K562 (cell line): ENCODE data around the gene GALNT9. TPM values are rescaled to one million over a fixed set of nuclear protein-coding genes. Genes with fewer than 3 reads are reported as not detected.

Experiments used
- ATAC-seq: fragments of 200-7000 bp; cut with Tn5 transposase; 3 replicates; pipeline ENCODE4 v1.9.1; 2020; ENCODE audit warnings: moderate library complexity
- BruUV-seq: library from RNA; stranded (reverse); fragments of 400-500 nt; replicated peaks from 2 replicates; lab custom pipeline; 2021; lab: Mats Ljungman, UMichigan
- CTCF ChIA-PET: fragments of 300-600 bp; formaldehyde crosslinking; extraction: SDS; loops from one replicate; lab custom pipeline; 2021; ENCODE audit warnings: low intra/inter-chr PET ratio; lab: Yijun Ruan, JAX
- POLR2A ChIA-PET: fragments of 300-600, 350-650 bp; sonication (Branson Sonifier 250); formaldehyde crosslinking; extraction: SDS; loops from one replicate; lab custom pipeline; 2021; ENCODE audit warnings: antibody characterized with exemption, inconsistent platforms; lab: Yijun Ruan, JAX
- DNase-seq, 4 experiments: peaks; one replicate each; pipeline versions ENCODE4 v3.0.0 to v3.0.0-alpha.2; 2011 to 2018; ENCODE audit warnings: low spot score in 3 of 4, mixed read lengths in 3 of 4; ENCODE audit errors: extremely low read depth in 1 of 4
- FAIRE-seq: peaks from 2 replicates; lab custom pipeline; 2011; peaks lifted over from hg19 to GRCh38; lab: Jason Lieb, UNC
- H2AFZ ChIP-seq: 2 replicates; pipeline ENCODE4 v1.6.0; 2011; ENCODE audit warnings: low read depth, low read length, control low read depth, inconsistent platforms
- H3K27ac ChIP-seq: fragments of 200-600 bp; 3 replicates; pipeline ENCODE4 v1.8.0; 2011; ENCODE audit warnings: low read depth, mild to moderate bottlenecking, control low read depth, inconsistent platforms, low read length, moderate library complexity, mixed read lengths; ENCODE audit errors: extremely low read depth
- H3K27me3 ChIP-seq, 2 experiments: fragments of 300-600 bp in 1 of 2; 2 replicates in 1 of 2; 3 replicates in 1 of 2; pipeline versions ENCODE4 v1.6.0 to v1.8.0; 2011; ENCODE audit warnings: inconsistent platforms in 2 of 2, low read length in 2 of 2, mild to moderate bottlenecking in 1 of 2, mixed read lengths in 1 of 2, moderate library complexity in 1 of 2; ENCODE audit not compliant: control insufficient read depth in 2 of 2, insufficient read depth in 2 of 2
- H3K36me3 ChIP-seq: fragments of 300-600 bp; 3 replicates; pipeline ENCODE4 v1.8.0; 2011; ENCODE audit warnings: mild to moderate bottlenecking, low read length, inconsistent platforms; ENCODE audit not compliant: control insufficient read depth, insufficient read depth
- H3K4me1 ChIP-seq, 2 experiments: fragments of 200-600 bp in 1 of 2; replicated peaks in 1 of 2; 2 replicates in 1 of 2; 3 replicates in 1 of 2; pipeline versions ENCODE4 v1.5.1 to v1.8.0; 2011; ENCODE audit warnings: inconsistent platforms in 2 of 2, low read length in 2 of 2, mild to moderate bottlenecking in 1 of 2, mixed read lengths in 1 of 2, moderate library complexity in 1 of 2; ENCODE audit not compliant: control insufficient read depth in 2 of 2, insufficient read depth in 2 of 2
- H3K4me2 ChIP-seq: 2 replicates; pipeline ENCODE4 v1.6.1; 2011; ENCODE audit warnings: low read length, control low read depth, inconsistent platforms, mixed read lengths; ENCODE audit not compliant: insufficient read depth
- H3K4me3 ChIP-seq: fragments of 200-600 bp; sonication (generic), shearing (Covaris generic); 2 replicates; pipeline ENCODE4 v1.5.1; 2016; ENCODE audit warnings: control low read depth, inconsistent platforms
- H3K79me2 ChIP-seq: fragments of 200-600 bp; 3 replicates; pipeline ENCODE4 v1.8.0; 2011; ENCODE audit warnings: low read length, inconsistent platforms; ENCODE audit not compliant: control insufficient read depth, insufficient read depth
- H3K9ac ChIP-seq, 2 experiments: 2 replicates each; pipeline versions ENCODE4 v1.6.0 to v1.6.1; 2011; ENCODE audit warnings: low read depth in 2 of 2, low read length in 2 of 2, control low read depth in 1 of 2, inconsistent platforms in 1 of 2, mild to moderate bottlenecking in 1 of 2, mixed read lengths in 1 of 2; ENCODE audit not compliant: insufficient read depth in 1 of 2
- H3K9me1 ChIP-seq: one replicate; pipeline ENCODE4 v1.6.0; 2011; ENCODE audit warnings: inconsistent platforms, mild to moderate bottlenecking, low read length, moderate library complexity; ENCODE audit not compliant: control insufficient read depth, insufficient read depth
- H3K9me3 ChIP-seq: replicated peaks from 2 replicates; pipeline ENCODE4 v1.5.1; 2011; ENCODE audit warnings: low read depth, low read length, inconsistent platforms; ENCODE audit not compliant: control insufficient read depth, insufficient read depth
- H4K20me1 ChIP-seq: replicated peaks from 2 replicates; pipeline ENCODE4 v1.6.1; 2011; ENCODE audit warnings: low read length, inconsistent platforms, mixed read lengths; ENCODE audit not compliant: control insufficient read depth, insufficient read depth
- ESRRB ChIP-seq: fragments of 250-450 bp; sonication (Bioruptor Pico); IDR thresholded peaks from 2 replicates; pipeline ENCODE4 v1.5.0; 2020; ENCODE audit warnings: mild to moderate bottlenecking, moderate library complexity, borderline replicate concordance
- NR1H2 ChIP-seq: sonication (generic); formaldehyde crosslinking; IDR thresholded peaks from 2 replicates; pipeline ENCODE4 v1.4.0; 2020; ENCODE audit warnings: mild to moderate bottlenecking, missing genetic modification reagents
- NR2C1 ChIP-seq, 2 experiments: fragments of 450-650 bp; IDR thresholded peaks; 2 replicates each; pipeline ENCODE4 v1.6.1; 2017; ENCODE audit warnings: mild to moderate bottlenecking in 2 of 2, antibody characterized with exemption in 1 of 2, inconsistent platforms in 1 of 2, missing compliant biosample characterization in 1 of 2, missing genetic modification characterization in 1 of 2
- XRCC5 ChIP-seq: fragments of 200-400 bp; formaldehyde crosslinking; IDR thresholded peaks from 2 replicates; pipeline ENCODE4 v1.6.1; 2017; ENCODE audit warnings: low read depth, mild to moderate bottlenecking, low read length
- ZKSCAN1 ChIP-seq: fragments of 150-350 bp; IDR thresholded peaks from 2 replicates; pipeline ENCODE4 v1.6.1; 2016; ENCODE audit warnings: low read depth, low read length
- WGBS: fragments of 100-300 bp; shearing (Covaris generic); methylation state at CpG from one replicate; pipeline ENCODE4 v1.1.6; 2016; ENCODE audit warnings: low coverage, mixed read lengths; ENCODE audit not compliant: insufficient coverage; ENCODE audit errors: missing lambda C conversion rate; 5-methylcytosine and 5-hydroxymethylcytosine counted together
- in situ Hi-C: fragments of 300-500 bp; cut with MboI; formaldehyde crosslinking; loops from 4 replicates; pipeline ENCODE4 v1.15.0; 2018; ENCODE audit warnings: inconsistent platforms, mixed read lengths
- intact Hi-C: fragments of 100-400 bp; cut with micrococcal nuclease; formaldehyde crosslinking; loops from 2 replicates; pipeline ENCODE4 v1.14.2; 2022
- polyA plus RNA-seq, 8 experiments: library from polyadenylated mRNA; depleted of rRNA in 4 of 8; stranded (reverse) in 5 of 8; unstranded in 3 of 8; fragments of >200 nt; fragmentation: Nextera tagmentation in 2 of 8; fragmentation: Illumina TruSeq in 1 of 8; extraction: Ambion mirVana in 2 of 8; extraction: Trizol in 1 of 8; gene quantifications; 2 replicates each; pipeline versions ENCODE4 v1.2.1 to v1.2.3, GENCODE V29; 2011 to 2014; ENCODE audit warnings: inconsistent platforms in 1 of 8, missing spikeins in 1 of 8
- total RNA-seq, 7 experiments: library from RNA; depleted of rRNA in 6 of 7; stranded (reverse); fragments of >200 nt in 6 of 7; fragmentation: Illumina TruSeq in 2 of 7; extraction: Trizol in 2 of 7; gene quantifications; 2 replicates each; pipeline versions ENCODE4 v1.2.1 to v1.2.3, GENCODE V29; 2011 to 2021; ENCODE audit warnings: low replicate concordance in 1 of 7
- TF ChIP-seq, protein P1 (sequence below): sonication (generic); formaldehyde crosslinking; IDR thresholded peaks from 2 replicates; pipeline ENCODE4 v1.8.1; 2023; ENCODE audit warnings: mild to moderate bottlenecking, missing genetic modification reagents, moderate library complexity
- TF ChIP-seq, protein P2 (sequence below): fragments of 450-650 bp; formaldehyde crosslinking; conservative IDR thresholded peaks from 2 replicates; pipeline ENCODE4 v1.4.0; 2022; ENCODE audit warnings: mild to moderate bottlenecking, missing genetic modification characterization

Gene GALNT9
- total and polyA plus RNA-seq, 9 of the 15 experiments (the other 6 are each of a cell fraction or from before 2014, with no cell fraction given): not detected

DNA sequence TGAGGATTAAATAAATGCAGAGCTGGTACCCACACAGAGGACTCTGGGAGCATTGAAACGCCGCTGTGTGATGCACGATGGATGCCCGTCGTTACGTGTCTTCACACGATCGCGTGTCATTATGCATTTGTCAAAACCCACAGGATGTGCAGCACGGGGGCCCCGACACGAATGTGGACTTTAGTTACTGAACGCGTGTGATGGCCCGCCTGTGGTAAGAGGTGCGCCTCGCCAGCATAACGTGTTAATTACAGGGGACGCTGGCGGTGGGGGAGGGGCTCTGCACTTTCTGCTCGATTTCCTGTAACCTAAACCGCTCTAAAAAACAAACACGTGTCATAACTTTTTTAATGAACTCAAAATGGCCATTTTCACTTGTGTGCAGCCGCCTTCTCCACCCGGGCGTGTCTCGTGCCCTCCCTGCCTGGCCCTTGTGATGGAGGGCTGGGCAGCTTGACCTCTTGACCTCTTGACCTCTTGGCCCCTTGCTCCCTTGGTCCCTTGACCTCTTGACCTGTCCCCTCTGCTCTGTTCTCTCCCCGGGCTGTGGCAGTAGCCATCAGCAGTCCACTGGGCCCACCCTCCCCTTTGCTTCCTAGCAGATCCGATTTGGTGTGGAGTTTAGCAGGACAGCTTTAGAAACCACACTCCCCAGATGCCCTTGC is 33.7 kb upstream of the GALNT9 start:
- H3K4me3 ChIP-seq: no peak overlapping the region
- POLR2A ChIA-PET: interaction anchor here (0.6 kb wide), 1 partner anchor 164 kb away, joined by 4 read pairs; no protein-coding TSS in a partner anchor
- FAIRE-seq: no peak
- H3K4me2 ChIP-seq: no peak overlapping the region
- H4K20me1 ChIP-seq: no peaks in the 10 kb centered on the region
- DNase-seq: no peak
- no peak overlapping the region for H3K27ac ChIP-seq
- CTCF ChIA-PET: no interaction called here
- in situ Hi-C loops: no loop called here
- BruUV-seq: no TSS peak
- H3K9me3 ChIP-seq: no peaks in the 10 kb centered on the region
- peaks cover 0 to 3% of the 10 kb centered on the region in 2 experiments; a peak in 1 of 5 replicates for H3K4me1 ChIP-seq
- no peak overlapping the region for H2AFZ ChIP-seq
- H3K9ac ChIP-seq: no peak overlapping the region
- peaks cover 0 to 44% of the 10 kb centered on the region in 2 experiments; a peak in 2 of 5 replicates for H3K27me3 ChIP-seq
- no peaks in the 10 kb centered on the region for H3K79me2 ChIP-seq
- intact Hi-C loops: no loop called here
- 26% methylated on average over 26 of the region's 29 CpGs for WGBS
- ATAC-seq: no peak
- TF ChIP-seq, protein P1, sequence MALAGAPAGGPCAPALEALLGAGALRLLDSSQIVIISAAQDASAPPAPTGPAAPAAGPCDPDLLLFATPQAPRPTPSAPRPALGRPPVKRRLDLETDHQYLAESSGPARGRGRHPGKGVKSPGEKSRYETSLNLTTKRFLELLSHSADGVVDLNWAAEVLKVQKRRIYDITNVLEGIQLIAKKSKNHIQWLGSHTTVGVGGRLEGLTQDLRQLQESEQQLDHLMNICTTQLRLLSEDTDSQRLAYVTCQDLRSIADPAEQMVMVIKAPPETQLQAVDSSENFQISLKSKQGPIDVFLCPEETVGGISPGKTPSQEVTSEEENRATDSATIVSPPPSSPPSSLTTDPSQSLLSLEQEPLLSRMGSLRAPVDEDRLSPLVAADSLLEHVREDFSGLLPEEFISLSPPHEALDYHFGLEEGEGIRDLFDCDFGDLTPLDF (CRISPR knock-in tag): no peak
- TF ChIP-seq, protein P2, sequence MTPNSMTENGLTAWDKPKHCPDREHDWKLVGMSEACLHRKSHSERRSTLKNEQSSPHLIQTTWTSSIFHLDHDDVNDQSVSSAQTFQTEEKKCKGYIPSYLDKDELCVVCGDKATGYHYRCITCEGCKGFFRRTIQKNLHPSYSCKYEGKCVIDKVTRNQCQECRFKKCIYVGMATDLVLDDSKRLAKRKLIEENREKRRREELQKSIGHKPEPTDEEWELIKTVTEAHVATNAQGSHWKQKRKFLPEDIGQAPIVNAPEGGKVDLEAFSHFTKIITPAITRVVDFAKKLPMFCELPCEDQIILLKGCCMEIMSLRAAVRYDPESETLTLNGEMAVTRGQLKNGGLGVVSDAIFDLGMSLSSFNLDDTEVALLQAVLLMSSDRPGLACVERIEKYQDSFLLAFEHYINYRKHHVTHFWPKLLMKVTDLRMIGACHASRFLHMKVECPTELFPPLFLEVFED (CRISPR knock-in tag): no peak
- TF ChIP-seq ESRRB (CRISPR knock-in tag) (no peak), NR1H2 (CRISPR knock-in tag) (no peak), NR2C1 (IDR thresholded peaks at IDR 0.05) (no peak), NR2C1 (tag; IDR thresholded peaks at IDR 0.05) (0 out of 2 replicates have a peak, but pooled peaks have one; percentile 45), XRCC5 (no peak), ZKSCAN1 (no peak)
- TF ChIP-seq, all 486 proteins: peak for 1
- no peaks in the 10 kb centered on the region for H3K36me3 ChIP-seq
- H3K9me1 ChIP-seq: no peaks in the 10 kb centered on the region
